ENCODE measurements around the gene CALML6. TPM values are rescaled to one million over a fixed set of nuclear protein-coding genes. Genes with fewer than 3 reads are reported as not detected.

The CALML6 gene
- total and polyA plus RNA-seq, 2 of the 4 experiments (the other 2 are of a cell fraction) = 0.91 TPM; not detected in 1

GRCh38 chr1:1893997-1894353 lies 21.1 kb upstream of the CALML6 start:
- in situ Hi-C loops (cut with MboI; ENCODE audit: low sequenced_read_pairs) (no loop called here), dilution Hi-C loops (cut with HindIII; ENCODE audit: low sequenced_read_pairs, unreplicated experiment) (no loop called here), intact Hi-C loops (cut with micrococcal nuclease) (no loop called here)
- Histone ChIP-seq H2AFZ (replicated peaks; ENCODE audit: low read length, poor library complexity) (no peak overlapping the region), H3K27me3 (ENCODE audit: control insufficient read depth, insufficient read depth, low read length) (no peaks in the 10 kb centered on the region), H4K5ac (ENCODE audit: low read depth, low read length) (no peak overlapping the region), H3K4me1 (ENCODE audit: control insufficient read depth, insufficient read depth, low read length) (peaks cover 8% of the 10 kb centered on the region), H3K4me3 (ENCODE audit: insufficient read depth, low read depth, low read length) (no peak overlapping the region), H3K9me3 (ENCODE audit: control insufficient read depth, insufficient read depth, low read length) (no peaks in the 10 kb centered on the region), H3K9me1 (ENCODE audit: insufficient read depth, low read length) (peaks cover 2% of the 10 kb centered on the region), H2BK120ac (ENCODE audit: low read depth, low read length) (no peak overlapping the region), H3K14ac (replicated peaks; ENCODE audit: low read depth, low read length) (no peak overlapping the region), H3K18ac (ENCODE audit: low read depth, low read length) (no peak overlapping the region), H2BK5ac (ENCODE audit: low read depth, low read length, poor library complexity, severe bottlenecking) (no peak overlapping the region), H3K36me3 (ENCODE audit: control insufficient read depth, insufficient read depth, low read length) (no peaks in the 10 kb centered on the region), H2BK15ac (ENCODE audit: low read depth, low read length) (no peak overlapping the region), H2AK9ac (replicated peaks; ENCODE audit: low read depth, low read length, poor library complexity) (no peak overlapping the region), H2AK5ac (ENCODE audit: low read depth, low read length) (0 out of 2 replicates have a peak overlapping the region, but pooled peaks have one; percentile 16), H4K91ac (ENCODE audit: insufficient read depth, low read depth, low read length) (no peak overlapping the region), H3K4me2 (ENCODE audit: low read depth, low read length) (no peak overlapping the region), H3K9ac (ENCODE audit: low read depth, low read length) (no peak overlapping the region), H4K8ac (ENCODE audit: low read depth in 2 of 2, low read length in 2 of 2) (no peak overlapping the region), H2BK20ac (ENCODE audit: low read depth, low read length) (no peak overlapping the region), H3K27ac (ENCODE audit: insufficient read depth, low read length) (no peak overlapping the region), H3K4ac (ENCODE audit: low read depth, low read length) (no peak overlapping the region), H3K56ac (ENCODE audit: extremely low read depth, insufficient read depth, low read length) (no peak overlapping the region), H4K20me1 (ENCODE audit: insufficient read depth, low read length) (peaks cover 11% of the 10 kb centered on the region), H3K23ac (ENCODE audit: low read depth, low read length) (no peak overlapping the region), H3K79me1 (ENCODE audit: low read depth in 1 of 2, low read length in 2 of 2) (peaks cover 13 to 14% of the 10 kb centered on the region in 2 experiments)
- WGBS, 2 experiments (ENCODE audit: extremely low coverage in 2 of 2, insufficient read length in 1 of 2) = no CpG with 5 or more reads among the region's 2 CpGs
- TF ChIP-seq RCOR1 (IDR thresholded peaks at IDR 0.05; ENCODE audit: insufficient replicate concordance, low read length) (no peak), CEBPB (IDR thresholded peaks at IDR 0.05; ENCODE audit: low read depth, low read length) (no peak), RFX5 (IDR thresholded peaks at IDR 0.05; ENCODE audit: low read depth, low read length) (no peak), SMC3 (IDR thresholded peaks at IDR 0.05; ENCODE audit: low read depth, low read length) (no peak), CHD1 (IDR thresholded peaks at IDR 0.05; ENCODE audit: low read depth, low read length) (no peak), FOS (IDR thresholded peaks at IDR 0.05; ENCODE audit: low read depth, low read length) (no peak), MXI1 (IDR thresholded peaks at IDR 0.05; ENCODE audit: borderline replicate concordance, low read depth, low read length) (no peak), NFE2L2 (IDR thresholded peaks at IDR 0.05; ENCODE audit: low read depth, low read length) (no peak), MAZ (IDR thresholded peaks at IDR 0.05; ENCODE audit: borderline replicate concordance, low read depth, low read length) (no peak)
- no TSS peak for BruUV-seq (replicated peaks)
- DNase-seq (no peak), ATAC-seq (ENCODE audit: low read depth) (no peak)
- POLR2A ChIA-PET (ENCODE audit: unreplicated experiment) = no interaction called here
- CTCF ChIA-PET = no interaction called here

All from IMR-90 (cell line).